GM10266 (cell line): ENCODE data around the gene GLIPR1L1.

Source experiments
- DNase-seq: peaks from one replicate; pipeline ENCODE4 v3.0.0; 2012; ENCODE audit errors: extremely low spot score
- TF ChIP-seq, protein P1 (sequence below): IDR thresholded peaks from 2 replicates; pipeline ENCODE4 v1.5.1; 2012; ENCODE audit warnings: mild to moderate bottlenecking, low read depth; ENCODE audit not compliant: control insufficient read depth, insufficient read depth; ENCODE audit errors: missing control alignments

The GLIPR1L1 gene

DNA sequence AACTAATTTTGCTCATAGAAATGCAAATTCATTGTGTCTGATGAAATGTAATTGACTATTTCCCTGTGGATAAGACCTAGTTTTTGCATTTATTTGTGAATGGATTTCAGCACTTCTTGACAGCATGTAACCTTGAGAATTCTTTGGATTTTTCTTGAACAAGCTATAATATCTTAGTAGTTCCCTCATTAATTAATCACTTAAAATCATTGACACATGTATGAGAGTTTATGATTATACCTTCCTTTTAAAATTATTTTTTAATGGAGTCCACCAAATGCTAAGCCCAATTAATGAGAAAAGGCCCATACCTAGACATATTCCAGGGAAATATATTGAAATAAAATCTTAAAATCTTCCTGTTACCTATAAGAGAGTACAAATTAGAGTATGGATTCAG, 73.2 kb downstream of the GLIPR1L1 start:
- TF ChIP-seq, protein P1, sequence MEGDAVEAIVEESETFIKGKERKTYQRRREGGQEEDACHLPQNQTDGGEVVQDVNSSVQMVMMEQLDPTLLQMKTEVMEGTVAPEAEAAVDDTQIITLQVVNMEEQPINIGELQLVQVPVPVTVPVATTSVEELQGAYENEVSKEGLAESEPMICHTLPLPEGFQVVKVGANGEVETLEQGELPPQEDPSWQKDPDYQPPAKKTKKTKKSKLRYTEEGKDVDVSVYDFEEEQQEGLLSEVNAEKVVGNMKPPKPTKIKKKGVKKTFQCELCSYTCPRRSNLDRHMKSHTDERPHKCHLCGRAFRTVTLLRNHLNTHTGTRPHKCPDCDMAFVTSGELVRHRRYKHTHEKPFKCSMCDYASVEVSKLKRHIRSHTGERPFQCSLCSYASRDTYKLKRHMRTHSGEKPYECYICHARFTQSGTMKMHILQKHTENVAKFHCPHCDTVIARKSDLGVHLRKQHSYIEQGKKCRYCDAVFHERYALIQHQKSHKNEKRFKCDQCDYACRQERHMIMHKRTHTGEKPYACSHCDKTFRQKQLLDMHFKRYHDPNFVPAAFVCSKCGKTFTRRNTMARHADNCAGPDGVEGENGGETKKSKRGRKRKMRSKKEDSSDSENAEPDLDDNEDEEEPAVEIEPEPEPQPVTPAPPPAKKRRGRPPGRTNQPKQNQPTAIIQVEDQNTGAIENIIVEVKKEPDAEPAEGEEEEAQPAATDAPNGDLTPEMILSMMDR = no peak
- DNase-seq = no peak

DNA sequence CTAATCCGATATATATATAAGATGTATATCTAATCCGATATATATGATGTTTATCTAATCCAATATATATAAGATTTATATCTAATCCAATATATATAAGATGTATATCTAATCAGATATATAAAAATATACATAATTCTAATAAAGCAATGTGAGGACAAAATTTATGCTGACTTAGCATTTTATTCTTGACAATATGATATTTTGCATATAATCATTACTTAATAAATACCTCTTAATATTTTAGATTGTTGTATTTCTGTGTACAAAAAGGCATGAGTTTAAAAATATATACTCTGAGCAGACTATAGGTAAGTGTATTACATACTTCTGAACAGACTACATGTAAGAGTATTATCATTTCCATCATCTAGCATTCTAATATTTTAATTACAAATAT, 75.4 kb downstream of the GLIPR1L1 start:
- no peak for DNase-seq
- TF ChIP-seq, protein P1 = no peak

DNA sequence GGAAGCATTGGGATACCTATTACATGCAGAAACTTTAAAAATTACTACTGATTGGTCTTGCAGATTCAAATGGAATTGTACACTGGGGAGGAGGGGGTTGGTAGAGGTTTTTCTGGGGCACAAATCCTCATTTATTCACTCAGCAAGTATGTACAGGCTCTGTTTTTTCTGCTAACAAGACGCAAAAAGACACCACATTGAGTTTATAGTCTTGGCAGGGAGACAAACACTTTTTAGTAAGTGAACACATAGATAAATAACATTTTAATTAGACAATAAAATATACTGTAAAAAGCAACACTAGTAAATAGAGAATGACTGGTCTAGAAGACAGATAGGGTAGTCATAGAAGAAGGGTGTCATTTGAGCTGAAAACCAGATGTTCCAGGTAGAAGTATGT, 80.2 kb downstream of the GLIPR1L1 start:
- TF ChIP-seq, protein P1 = no peak
- DNase-seq = no peak

DNA sequence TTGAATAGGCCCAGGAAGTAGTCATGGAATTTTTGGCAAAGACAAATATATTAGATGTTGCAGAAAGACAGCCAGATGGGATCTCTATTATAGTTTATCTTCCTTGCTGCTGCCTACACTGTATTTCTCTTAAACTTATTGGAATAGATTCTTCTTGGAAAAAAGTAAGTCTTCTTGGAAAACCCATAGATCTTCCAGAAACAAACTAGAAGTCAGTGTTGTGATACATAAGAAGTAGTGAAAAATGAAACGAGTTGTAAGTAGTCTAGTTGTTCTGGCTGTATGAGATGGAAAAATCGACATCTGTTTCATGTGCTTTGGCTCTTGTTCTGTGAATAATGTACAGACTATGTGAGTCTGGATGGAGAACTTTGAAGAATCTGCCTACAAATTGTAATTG, 85.4 kb downstream of the GLIPR1L1 start:
- TF ChIP-seq, protein P1 = no peak

More for the DNA sequence above, 85.4 kb downstream of the GLIPR1L1 start:
- no peak for DNase-seq
